Measurements from ENCODE around the gene SYVN1. TPM values are rescaled to one million over a fixed set of nuclear protein-coding genes. Genes with fewer than 3 reads are reported as not detected.
A peak's percentile ranks its signal among the peaks of the same experiment; 100 is the strongest.

The SYVN1 gene
- polyA plus RNA-seq, 1 of the 3 experiments (the other 2 are of a cell fraction) = 31.9 TPM

DNA sequence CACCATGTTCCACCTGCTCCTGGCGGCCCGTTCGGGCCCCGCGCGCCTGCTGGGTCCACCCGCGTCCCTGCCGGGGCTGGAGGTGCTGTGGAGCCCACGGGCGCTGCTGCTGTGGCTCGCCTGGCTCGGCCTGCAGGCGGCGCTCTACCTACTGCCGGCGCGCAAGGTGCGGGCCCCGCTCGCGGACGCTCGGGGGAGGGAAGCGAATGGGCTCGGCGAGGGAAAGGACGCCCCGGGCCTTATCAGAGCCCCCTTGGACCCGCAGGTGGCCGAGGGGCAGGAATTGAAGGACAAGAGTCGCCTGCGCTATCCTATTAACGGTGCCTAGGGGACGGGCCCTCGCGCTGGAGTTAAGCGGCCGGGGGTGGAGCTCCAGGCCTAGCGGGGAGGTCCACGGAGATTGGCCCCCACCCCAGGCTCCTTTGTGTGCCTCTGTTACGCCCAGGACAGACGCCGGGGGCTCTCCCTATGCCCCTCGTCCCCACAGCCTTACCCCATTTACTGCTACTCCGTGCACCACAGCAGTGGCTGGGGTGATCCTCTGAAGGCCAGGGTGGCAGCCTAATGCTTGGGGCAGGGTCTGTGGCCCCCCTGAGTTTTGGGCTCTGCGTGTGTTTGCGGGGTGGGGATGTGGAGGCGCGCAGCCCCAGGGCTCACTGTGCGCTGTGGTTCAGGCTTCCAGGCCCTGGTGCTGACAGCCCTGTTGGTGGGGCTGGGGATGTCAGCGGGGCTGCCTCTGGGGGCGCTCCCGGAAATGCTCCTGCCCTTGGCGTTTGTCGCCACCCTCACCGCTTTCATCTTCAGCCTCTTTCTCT is 21.6 kb downstream of the SYVN1 start (continued):
- TF ChIP-seq, protein P1, sequence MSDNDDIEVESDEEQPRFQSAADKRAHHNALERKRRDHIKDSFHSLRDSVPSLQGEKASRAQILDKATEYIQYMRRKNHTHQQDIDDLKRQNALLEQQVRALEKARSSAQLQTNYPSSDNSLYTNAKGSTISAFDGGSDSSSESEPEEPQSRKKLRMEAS (IDR thresholded peaks at IDR 0.05; ENCODE audit: low read depth) = peak; percentile 36
- TF ChIP-seq RFX5 (IDR thresholded peaks at IDR 0.05; ENCODE audit: low read length) (no peak), EP300 (IDR thresholded peaks at IDR 0.05; ENCODE audit: borderline replicate concordance in 1 of 2, low read depth in 1 of 2, low read length in 1 of 2) (no peak), TCF12 (IDR thresholded peaks at IDR 0.05) (no peak), MEF2A (IDR thresholded peaks at IDR 0.05; ENCODE audit: borderline replicate concordance, low read depth) (no peak), EZH2phosphoT487 (IDR thresholded peaks at IDR 0.05; ENCODE audit: borderline replicate concordance, low read depth) (no peak), POLR2AphosphoS5 (IDR thresholded peaks at IDR 0.05; ENCODE audit: low read depth, low read length) (no peak; the same call in 1 of the 2 replicates), TAF1 (IDR thresholded peaks at IDR 0.05; ENCODE audit: borderline replicate concordance, low read depth, low read length) (peak; percentile 20; the same call in 1 of the 2 replicates), RXRA (IDR thresholded peaks at IDR 0.05; ENCODE audit: borderline replicate concordance, low read depth) (no peak), SIN3A (IDR thresholded peaks at IDR 0.05; ENCODE audit: borderline replicate concordance, low read depth, low read length) (peak; percentile 68; the same call in 1 of the 2 replicates), FOXM1 (IDR thresholded peaks at IDR 0.05; ENCODE audit: low read depth) (no peak), GABPA (IDR thresholded peaks at IDR 0.05; ENCODE audit: low read depth) (no peak), TEAD4 (IDR thresholded peaks at IDR 0.05; ENCODE audit: borderline replicate concordance, insufficient read depth) (no peak), SMC3 (IDR thresholded peaks at IDR 0.05; ENCODE audit: low read depth, low read length) (no peak; the same call in 1 of the 2 replicates), NFIC (IDR thresholded peaks at IDR 0.05; ENCODE audit: borderline replicate concordance) (no peak), YY1 (IDR thresholded peaks at IDR 0.05; ENCODE audit: low read depth) (no peak), JUND (IDR thresholded peaks at IDR 0.05) (no peak), CHD2 (IDR thresholded peaks at IDR 0.05; ENCODE audit: low read length, partially characterized antibody) (no peak), NRF1 (IDR thresholded peaks at IDR 0.05; ENCODE audit: low read depth, low read length) (no peak)
- TF ChIP-seq, protein P2, sequence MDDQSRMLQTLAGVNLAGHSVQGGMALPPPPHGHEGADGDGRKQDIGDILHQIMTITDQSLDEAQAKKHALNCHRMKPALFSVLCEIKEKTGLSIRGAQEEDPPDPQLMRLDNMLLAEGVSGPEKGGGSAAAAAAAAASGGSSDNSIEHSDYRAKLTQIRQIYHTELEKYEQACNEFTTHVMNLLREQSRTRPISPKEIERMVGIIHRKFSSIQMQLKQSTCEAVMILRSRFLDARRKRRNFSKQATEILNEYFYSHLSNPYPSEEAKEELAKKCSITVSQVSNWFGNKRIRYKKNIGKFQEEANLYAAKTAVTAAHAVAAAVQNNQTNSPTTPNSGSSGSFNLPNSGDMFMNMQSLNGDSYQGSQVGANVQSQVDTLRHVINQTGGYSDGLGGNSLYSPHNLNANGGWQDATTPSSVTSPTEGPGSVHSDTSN (IDR thresholded peaks at IDR 0.05) = peak; percentile 60
- TF ChIP-seq, protein P3, sequence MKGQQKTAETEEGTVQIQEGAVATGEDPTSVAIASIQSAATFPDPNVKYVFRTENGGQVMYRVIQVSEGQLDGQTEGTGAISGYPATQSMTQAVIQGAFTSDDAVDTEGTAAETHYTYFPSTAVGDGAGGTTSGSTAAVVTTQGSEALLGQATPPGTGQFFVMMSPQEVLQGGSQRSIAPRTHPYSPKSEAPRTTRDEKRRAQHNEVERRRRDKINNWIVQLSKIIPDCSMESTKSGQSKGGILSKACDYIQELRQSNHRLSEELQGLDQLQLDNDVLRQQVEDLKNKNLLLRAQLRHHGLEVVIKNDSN (IDR thresholded peaks at IDR 0.05; ENCODE audit: borderline replicate concordance, low read depth) = no peak
- TF ChIP-seq, protein P4, sequence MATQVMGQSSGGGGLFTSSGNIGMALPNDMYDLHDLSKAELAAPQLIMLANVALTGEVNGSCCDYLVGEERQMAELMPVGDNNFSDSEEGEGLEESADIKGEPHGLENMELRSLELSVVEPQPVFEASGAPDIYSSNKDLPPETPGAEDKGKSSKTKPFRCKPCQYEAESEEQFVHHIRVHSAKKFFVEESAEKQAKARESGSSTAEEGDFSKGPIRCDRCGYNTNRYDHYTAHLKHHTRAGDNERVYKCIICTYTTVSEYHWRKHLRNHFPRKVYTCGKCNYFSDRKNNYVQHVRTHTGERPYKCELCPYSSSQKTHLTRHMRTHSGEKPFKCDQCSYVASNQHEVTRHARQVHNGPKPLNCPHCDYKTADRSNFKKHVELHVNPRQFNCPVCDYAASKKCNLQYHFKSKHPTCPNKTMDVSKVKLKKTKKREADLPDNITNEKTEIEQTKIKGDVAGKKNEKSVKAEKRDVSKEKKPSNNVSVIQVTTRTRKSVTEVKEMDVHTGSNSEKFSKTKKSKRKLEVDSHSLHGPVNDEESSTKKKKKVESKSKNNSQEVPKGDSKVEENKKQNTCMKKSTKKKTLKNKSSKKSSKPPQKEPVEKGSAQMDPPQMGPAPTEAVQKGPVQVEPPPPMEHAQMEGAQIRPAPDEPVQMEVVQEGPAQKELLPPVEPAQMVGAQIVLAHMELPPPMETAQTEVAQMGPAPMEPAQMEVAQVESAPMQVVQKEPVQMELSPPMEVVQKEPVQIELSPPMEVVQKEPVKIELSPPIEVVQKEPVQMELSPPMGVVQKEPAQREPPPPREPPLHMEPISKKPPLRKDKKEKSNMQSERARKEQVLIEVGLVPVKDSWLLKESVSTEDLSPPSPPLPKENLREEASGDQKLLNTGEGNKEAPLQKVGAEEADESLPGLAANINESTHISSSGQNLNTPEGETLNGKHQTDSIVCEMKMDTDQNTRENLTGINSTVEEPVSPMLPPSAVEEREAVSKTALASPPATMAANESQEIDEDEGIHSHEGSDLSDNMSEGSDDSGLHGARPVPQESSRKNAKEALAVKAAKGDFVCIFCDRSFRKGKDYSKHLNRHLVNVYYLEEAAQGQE (IDR thresholded peaks at IDR 0.05; ENCODE audit: low read depth, low read length) = no peak
